Cardiac fibroblast (primary cell): ENCODE data around the gene NCAM1.

ENCODE experiments used
- DNase-seq, 2 donors: peaks; one replicate each; pipeline versions ENCODE4 v3.0.0 to v3.0.0-alpha.2; 2010; ENCODE audit warnings: low read depth in 2 of 2
- H3K4me3 ChIP-seq, 2 donors: replicated peaks in 1 of 2; 1 replicate in 1 of 2; 2 replicates in 1 of 2; pipeline ENCODE4 v1.5.1; 2011; ENCODE audit warnings: low read depth in 2 of 2, low read length in 2 of 2, mild to moderate bottlenecking in 2 of 2, moderate library complexity in 1 of 2
- CTCF ChIP-seq: IDR thresholded peaks from one replicate; pipeline ENCODE4 v1.5.1; 2011; ENCODE audit warnings: low read depth, mild to moderate bottlenecking, low read length, inconsistent platforms

NCAM1 gene

DNA sequence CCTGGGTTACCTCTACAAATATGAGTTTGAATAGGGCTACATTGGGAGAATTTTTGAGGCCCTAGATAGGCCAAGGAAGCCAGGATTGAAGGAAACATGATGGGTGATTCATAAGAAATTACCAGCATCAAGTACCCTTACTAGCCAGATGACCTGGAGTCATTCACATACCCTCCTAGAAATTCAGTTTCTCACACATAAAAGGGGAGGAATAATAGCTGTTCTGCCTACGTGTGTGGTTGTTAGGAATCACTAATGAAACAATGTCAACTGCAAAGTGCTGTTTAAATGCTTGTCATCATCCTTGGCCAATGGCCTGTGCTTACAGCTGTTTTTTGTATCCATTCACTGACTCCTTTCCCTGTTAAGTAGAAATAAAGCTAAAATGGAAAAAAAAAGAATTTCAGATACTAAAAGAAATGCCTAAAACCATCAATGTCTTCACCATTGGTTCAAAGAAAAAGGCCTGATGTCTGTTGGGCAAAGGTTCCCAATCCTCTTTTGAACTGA is 114.4 kb downstream of the NCAM1 start:
- no peak for DNase-seq
- no peak for TF ChIP-seq CTCF
- no peak overlapping the region for H3K4me3 ChIP-seq

DNA sequence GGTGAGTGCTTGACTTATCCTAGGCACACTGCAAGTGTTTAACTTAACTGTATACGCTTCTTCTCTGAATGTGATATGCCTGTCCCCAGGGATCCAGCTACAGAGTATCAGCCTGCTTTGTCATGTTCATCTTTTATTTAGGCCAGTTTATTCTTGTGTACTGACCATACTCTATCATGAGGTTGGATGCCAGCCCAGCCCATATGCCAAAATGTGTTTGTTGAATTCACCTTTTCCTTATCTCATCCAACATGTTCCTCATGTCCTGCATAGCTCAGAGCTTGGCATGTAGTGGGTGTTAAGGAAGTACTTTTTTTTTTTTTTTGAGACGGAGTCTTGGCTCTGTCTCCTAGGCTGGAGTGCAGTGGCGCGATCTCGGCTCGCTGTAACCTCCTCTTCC is 116.2 kb downstream of the NCAM1 start:
- no peak for TF ChIP-seq CTCF
- DNase-seq, result no peak
- no peak overlapping the region for H3K4me3 ChIP-seq

GRCh38 chr11:113082341-113082955 is 121.2 kb downstream of the NCAM1 start:
- no peak overlapping the region for H3K4me3 ChIP-seq
- DNase-seq, result no peak
- TF ChIP-seq CTCF, result no peak

DNA sequence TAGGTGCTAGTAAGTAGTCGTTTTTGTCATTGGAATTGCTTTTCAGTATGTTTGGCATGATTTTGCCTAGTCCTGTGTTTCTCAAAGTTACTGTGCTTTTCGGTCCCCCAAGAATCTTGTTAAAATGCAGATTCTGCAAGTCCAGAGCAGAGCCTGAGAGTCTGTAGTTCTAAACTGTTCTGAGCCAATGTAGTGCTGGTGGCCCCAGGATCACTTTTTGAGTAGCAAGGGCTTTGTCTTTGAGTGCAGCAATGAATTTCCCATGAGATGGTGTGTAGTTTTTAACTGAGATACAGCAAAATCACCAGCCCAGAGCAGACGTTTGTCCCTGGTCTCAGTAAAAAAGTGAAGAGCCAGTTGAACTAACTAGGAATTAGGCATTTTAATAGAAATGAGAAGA is 122.4 kb downstream of the NCAM1 start:
- no peak overlapping the region for H3K4me3 ChIP-seq
- no peak for DNase-seq
- no peak for TF ChIP-seq CTCF

GRCh38 chr11:113084297-113084696 is 123.1 kb downstream of the NCAM1 start:
- TF ChIP-seq CTCF, result no peak

GRCh38 chr11:113085446-113085845 is 124.2 kb downstream of the NCAM1 start:
- TF ChIP-seq CTCF, result no peak
- no peak for DNase-seq
- H3K4me3 ChIP-seq, result no peak overlapping the region

More at GRCh38 chr11:113084297-113084696, 123.1 kb downstream of the NCAM1 start:
- H3K4me3 ChIP-seq, result no peak overlapping the region
- DNase-seq, result no peak

DNA sequence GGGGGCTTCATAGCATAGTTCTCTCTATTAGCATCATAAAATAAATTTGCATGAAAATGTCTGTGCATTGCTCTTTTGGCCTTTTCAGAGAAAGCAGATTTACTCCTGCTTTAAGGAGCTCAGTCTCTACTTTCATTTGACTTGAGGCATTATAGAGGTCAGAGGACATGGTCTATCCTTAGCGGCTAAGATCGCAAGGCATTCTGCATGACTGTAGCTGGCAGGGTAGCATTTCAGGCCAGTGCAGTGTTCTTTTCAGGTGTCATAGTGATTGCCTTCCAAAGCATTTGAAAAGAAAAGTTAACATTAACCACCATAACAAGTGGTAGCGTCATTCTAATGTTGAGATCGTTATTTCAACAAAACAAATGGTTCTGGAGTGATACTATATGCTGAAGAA is 126.5 kb downstream of the NCAM1 start:
- H3K4me3 ChIP-seq, result no peak overlapping the region
- no peak for DNase-seq
- no peak for TF ChIP-seq CTCF
